Cardiac muscle cell (in vitro differentiated cells and primary cell): ENCODE measurements around the gene TNFRSF18. TPM values are rescaled to one million over a fixed set of nuclear protein-coding genes. Genes with fewer than 3 reads are reported as not detected.
A peak's percentile ranks its signal among the peaks of the same experiment; 100 is the strongest.

Source experiments
- DNase-seq, 2 donors: peaks; one replicate each; pipeline versions ENCODE4 v3.0.0 to v3.0.0-alpha.2; 2010 to 2017; ENCODE audit warnings: low read depth in 1 of 2, low spot score in 1 of 2
- H3K27ac ChIP-seq: fragments of 200-600 bp; sonication (generic); 2 replicates; pipeline ENCODE4 v1.5.1; 2016
- H3K27me3 ChIP-seq: fragments of 200-600 bp; sonication (generic); 2 replicates; pipeline ENCODE4 v1.6.0; 2016; ENCODE audit warnings: control low read depth
- H3K36me3 ChIP-seq: fragments of 200-600 bp; sonication (generic); 2 replicates; pipeline ENCODE4 v1.5.1; 2016; ENCODE audit warnings: control low read depth
- H3K4me1 ChIP-seq: fragments of 200-600 bp; sonication (generic); 2 replicates; pipeline ENCODE4 v1.8.1; 2017; ENCODE audit warnings: low read depth, mild to moderate bottlenecking, mixed run types
- H3K4me3 ChIP-seq: fragments of 200-600 bp; sonication (generic); 2 replicates; pipeline ENCODE4 v1.5.1; 2016; ENCODE audit warnings: mild to moderate bottlenecking
- H3K9me3 ChIP-seq: fragments of 200-600 bp; sonication (generic); 2 replicates; pipeline ENCODE4 v1.5.1; 2017; ENCODE audit warnings: low read depth, mild to moderate bottlenecking, control low read depth
- CTCF ChIP-seq: IDR thresholded peaks from 2 replicates; pipeline ENCODE4 v1.5.1; 2012; ENCODE audit warnings: low read depth, mild to moderate bottlenecking, low read length
- polyA plus RNA-seq: library from polyadenylated mRNA; unstranded; fragments of >200 nt; fragmentation: Nextera tagmentation; extraction: Ambion mirVana; gene quantifications from 2 replicates; pipeline ENCODE4 v1.2.1, GENCODE V29; 2016
- total RNA-seq: library from RNA; depleted of rRNA; stranded (reverse); fragments of >200 nt; gene quantifications from 2 replicates; pipeline ENCODE4 v1.2.3, GENCODE V29; 2016

TNFRSF18 gene
- total and polyA plus RNA-seq, 2 experiments from 2014 or later: 0.39 TPM; not detected in 1

- Histone ChIP-seq H3K27me3 (no peaks in the 10 kb centered on the region), H3K4me1 (peaks cover 9% of the 10 kb centered on the region), H3K36me3 (no peaks in the 10 kb centered on the region), H3K27ac (peak overlapping the region; percentile 52), H3K9me3 (no peaks in the 10 kb centered on the region), H3K4me3 (no peak overlapping the region)
- no peak for DNase-seq
- TF ChIP-seq CTCF: no peak
Measured at GRCh38 chr1:1235016-1235744, 28.8 kb upstream of the TNFRSF18 start.

GRCh38 chr1:1234180-1234808, 27.9 kb upstream of the TNFRSF18 start:
- TF ChIP-seq CTCF: no peak
- Histone ChIP-seq H3K27ac (no peak overlapping the region), H3K9me3 (no peaks in the 10 kb centered on the region), H3K36me3 (no peaks in the 10 kb centered on the region), H3K4me3 (no peak overlapping the region), H3K4me1 (peaks cover 17% of the 10 kb centered on the region), H3K27me3 (no peaks in the 10 kb centered on the region)
- DNase-seq: no peak

GRCh38 chr1:1233567-1233892, 27.1 kb upstream of the TNFRSF18 start:
- no peaks in the 10 kb centered on the region for H3K36me3 ChIP-seq
- no peaks in the 10 kb centered on the region for H3K9me3 ChIP-seq
- peaks cover 18% of the 10 kb centered on the region for H3K4me1 ChIP-seq
- no peak overlapping the region for H3K4me3 ChIP-seq
- no peak for DNase-seq
- TF ChIP-seq CTCF: no peak
- no peak overlapping the region for H3K27ac ChIP-seq
- H3K27me3 ChIP-seq: no peaks in the 10 kb centered on the region

GRCh38 chr1:1232796-1233566, 26.6 kb upstream of the TNFRSF18 start:
- TF ChIP-seq CTCF: no peak
- Histone ChIP-seq H3K4me1 (peaks cover 18% of the 10 kb centered on the region), H3K27me3 (no peaks in the 10 kb centered on the region), H3K9me3 (no peaks in the 10 kb centered on the region), H3K4me3 (no peak overlapping the region), H3K36me3 (no peaks in the 10 kb centered on the region), H3K27ac (no peak overlapping the region)
- DNase-seq: no peak

GRCh38 chr1:1232208-1232795, 25.9 kb upstream of the TNFRSF18 start, which contains the start of gene B3GALT6:
Gene B3GALT6 (plus strand): TSS chr1:1232237. CDS start chr1:1232279, 42 bp downstream.
- H3K27me3 ChIP-seq: no peaks in the 10 kb centered on the region
- H3K4me3 ChIP-seq: peak within 1 kb of the TSS; percentile 96
- H3K36me3 ChIP-seq: no peaks in the 10 kb centered on the region
- no peaks in the 10 kb centered on the region for H3K9me3 ChIP-seq
- peaks cover 18% of the 10 kb centered on the region for H3K4me1 ChIP-seq
- peak within 1 kb of the TSS; percentile 91 for H3K27ac ChIP-seq
- DNase-seq: no peak
- no peak for TF ChIP-seq CTCF
